Nephron progenitor cell (in vitro differentiated cells): ENCODE measurements around the gene HPS1.

ENCODE experiments used
- DNase-seq: peaks from one replicate; pipeline ENCODE4 v3.0.0; 2021
- H3K27ac Mint-ChIP-seq: 2 replicates; pipeline ENCODE4 v1.8.0; 2021; ENCODE audit warnings: mild to moderate bottlenecking, moderate library complexity, mixed read lengths
- H3K27me3 Mint-ChIP-seq: 2 replicates; pipeline ENCODE4 v1.8.0; 2021; ENCODE audit warnings: mild to moderate bottlenecking, low read depth, mixed read lengths; ENCODE audit not compliant: poor library complexity
- H3K36me3 Mint-ChIP-seq: 2 replicates; pipeline ENCODE4 v1.8.0; 2021; ENCODE audit warnings: low read depth, mixed read lengths
- H3K4me1 Mint-ChIP-seq: 2 replicates; pipeline ENCODE4 v1.8.0; 2021; ENCODE audit warnings: mixed read lengths
- H3K4me3 Mint-ChIP-seq: 2 replicates; pipeline ENCODE4 v1.8.0; 2021; ENCODE audit warnings: mild to moderate bottlenecking, moderate library complexity, mixed read lengths
- H3K9me3 Mint-ChIP-seq: 2 replicates; pipeline ENCODE4 v1.8.0; 2021; ENCODE audit warnings: mild to moderate bottlenecking, moderate library complexity, mixed read lengths
- CTCF ChIP-seq: fragments of 200-600 bp; sonication (generic); IDR thresholded peaks from 2 replicates; pipeline ENCODE4 v1.5.0; 2021; ENCODE audit warnings: antibody characterized with exemption

HPS1 gene

GRCh38 chr10:98477861-98478260 lies 31.1 kb upstream of the HPS1 start:
- Mint-ChIP-seq H3K4me1 (peaks cover 9% of the 10 kb centered on the region), H3K4me3 (no peak overlapping the region), H3K9me3 (peaks cover 9% of the 10 kb centered on the region), H3K27ac (no peak overlapping the region), H3K36me3 (no peaks in the 10 kb centered on the region), H3K27me3 (peaks cover 2% of the 10 kb centered on the region)
- no peak for DNase-seq
- TF ChIP-seq CTCF, result no peak

- H3K27ac Mint-ChIP-seq, result no peak overlapping the region
- TF ChIP-seq CTCF, result no peak
Measured at GRCh38 chr10:98474628-98475027, 27.9 kb upstream of the HPS1 start.

GRCh38 chr10:98472196-98472595 lies 25.5 kb upstream of the HPS1 start:
- Mint-ChIP-seq H3K27ac (peak overlapping the region; percentile 36), H3K4me1 (peaks cover 41% of the 10 kb centered on the region), H3K27me3 (peaks cover 4% of the 10 kb centered on the region), H3K36me3 (no peaks in the 10 kb centered on the region), H3K4me3 (no peak overlapping the region), H3K9me3 (peaks cover 5% of the 10 kb centered on the region)
- DNase-seq, result peak; percentile 45
- TF ChIP-seq CTCF, result no peak

More at GRCh38 chr10:98474628-98475027, 27.9 kb upstream of the HPS1 start:
- Mint-ChIP-seq H3K4me3 (no peak overlapping the region), H3K9me3 (peaks cover 9% of the 10 kb centered on the region), H3K4me1 (peaks cover 33% of the 10 kb centered on the region), H3K27me3 (peaks cover 2% of the 10 kb centered on the region), H3K36me3 (no peaks in the 10 kb centered on the region)
- DNase-seq, result no peak

GRCh38 chr10:98470850-98471249 lies 24.1 kb upstream of the HPS1 start:
- no peak overlapping the region for H3K27ac Mint-ChIP-seq
- no peaks in the 10 kb centered on the region for H3K36me3 Mint-ChIP-seq
- no peaks in the 10 kb centered on the region for H3K9me3 Mint-ChIP-seq
- TF ChIP-seq CTCF, result no peak
- no peak overlapping the region for H3K4me3 Mint-ChIP-seq
- peaks cover 4% of the 10 kb centered on the region for H3K27me3 Mint-ChIP-seq
- DNase-seq, result no peak
- H3K4me1 Mint-ChIP-seq, result peaks cover 46% of the 10 kb centered on the region

- H3K27ac Mint-ChIP-seq, result no peak overlapping the region
- no peaks in the 10 kb centered on the region for H3K9me3 Mint-ChIP-seq
- no peak for DNase-seq
- no peak overlapping the region for H3K4me3 Mint-ChIP-seq
- peaks cover 4% of the 10 kb centered on the region for H3K27me3 Mint-ChIP-seq
- H3K36me3 Mint-ChIP-seq, result no peaks in the 10 kb centered on the region
- TF ChIP-seq CTCF, result no peak
- peaks cover 46% of the 10 kb centered on the region for H3K4me1 Mint-ChIP-seq
Measured at GRCh38 chr10:98469001-98469931, 22.5 kb upstream of the HPS1 start.
